Panc1 (cell line): ENCODE results near the gene TNNC2. TPM values are rescaled to one million over a fixed set of nuclear protein-coding genes. Genes with fewer than 3 reads are reported as not detected.

ENCODE experiments used
- ATAC-seq: fragments of 200-7000 bp; cut with Tn5 transposase; 2 replicates; pipeline ENCODE4 v1.9.1; 2020; ENCODE audit warnings: mild to moderate bottlenecking, moderate library complexity
- BruUV-seq: library from RNA; stranded (reverse); fragments of 400-500 nt; replicated peaks from 2 replicates; lab custom pipeline; 2021; lab: Mats Ljungman, UMichigan
- CTCF ChIA-PET: fragments of 300-600 bp; sonication (Branson Sonifier 250); formaldehyde crosslinking; loops from one replicate; lab custom pipeline; 2022; ENCODE audit warnings: antibody characterized with exemption; lab: Charles Lee
- POLR2A ChIA-PET: fragments of 300-600 bp; sonication (Branson Sonifier 250); formaldehyde crosslinking; loops from one replicate; lab custom pipeline; 2022; ENCODE audit warnings: antibody characterized with exemption; lab: Charles Lee
- DNase-seq: peaks from one replicate; pipeline ENCODE4 v3.0.0-alpha.2; 2010; ENCODE audit warnings: low read depth, low spot score
- H3K27ac ChIP-seq: 2 replicates; pipeline ENCODE4 v1.5.1; 2011; ENCODE audit warnings: mild to moderate bottlenecking, low read length, inconsistent platforms
- H3K27me3 ChIP-seq: fragments of 200-500 bp; sonication (Bioruptor generic); 2 replicates; pipeline ENCODE4 v1.6.0; 2014; ENCODE audit warnings: low read length, inconsistent platforms; ENCODE audit not compliant: control insufficient read depth, insufficient read depth
- H3K36me3 ChIP-seq: fragments of 200-500 bp; sonication (Bioruptor generic); 2 replicates; pipeline ENCODE4 v1.5.1; 2014; ENCODE audit warnings: inconsistent platforms, mild to moderate bottlenecking, low read length, moderate library complexity; ENCODE audit not compliant: control insufficient read depth, insufficient read depth
- H3K4me1 ChIP-seq: 2 replicates; pipeline ENCODE4 v1.5.1; 2011; ENCODE audit warnings: inconsistent platforms, mild to moderate bottlenecking, low read length, moderate library complexity; ENCODE audit not compliant: control insufficient read depth, insufficient read depth
- H3K4me3 ChIP-seq, 2 experiments: 2 replicates each; pipeline ENCODE4 v1.5.1; 2011 to 2012; ENCODE audit warnings: low read depth in 2 of 2, low read length in 2 of 2, mild to moderate bottlenecking in 2 of 2, inconsistent platforms in 1 of 2, moderate library complexity in 1 of 2
- H3K9me3 ChIP-seq: fragments of 200-500 bp; sonication (Bioruptor generic); 2 replicates; pipeline ENCODE4 v1.5.1; 2014; ENCODE audit warnings: low read depth, mild to moderate bottlenecking, inconsistent platforms, low read length, moderate library complexity; ENCODE audit not compliant: control insufficient read depth, insufficient read depth
- CTCF ChIP-seq: fragments of 450-650 bp; IDR thresholded peaks from 2 replicates; pipeline ENCODE4 v1.5.1; 2017; ENCODE audit warnings: mild to moderate bottlenecking
- POLR2AphosphoS5 ChIP-seq: IDR thresholded peaks from 2 replicates; pipeline ENCODE4 v1.6.1; 2012; ENCODE audit warnings: mild to moderate bottlenecking, low read depth, low read length, moderate library complexity
- REST ChIP-seq, 2 experiments: IDR thresholded peaks; 2 replicates each; pipeline ENCODE4 v1.6.1; 2011 to 2012; ENCODE audit warnings: low read depth in 2 of 2, control low read depth in 1 of 2, low read length in 1 of 2, mild to moderate bottlenecking in 1 of 2, moderate library complexity in 1 of 2; ENCODE audit not compliant: insufficient read depth in 1 of 2
- SIN3A ChIP-seq: IDR thresholded peaks from 2 replicates; pipeline ENCODE4 v1.6.1; 2012; ENCODE audit warnings: low read depth, mild to moderate bottlenecking, low read length, moderate library complexity, borderline replicate concordance; ENCODE audit not compliant: insufficient read depth
- TCF7L2 ChIP-seq: IDR thresholded peaks from 2 replicates; pipeline ENCODE4 v1.6.1; 2011; ENCODE audit warnings: mild to moderate bottlenecking, low read depth, low read length, inconsistent platforms
- in situ Hi-C: cut with HindIII; loops from 2 replicates; pipeline ENCODE4 v1.10.0; 2016; ENCODE audit warnings: low sequenced_read_pairs, low pct_unique_long_range_greater_than_20kb
- intact Hi-C: fragments of 100-400 bp; cut with micrococcal nuclease; formaldehyde crosslinking; loops from one replicate; pipeline ENCODE4 v1.10.0; 2022; ENCODE audit not compliant: unreplicated experiment
- total RNA-seq: library from RNA; stranded (reverse); gene quantifications from one replicate; pipeline ENCODE4 v1.2.1, GENCODE V29; 2021; ENCODE audit not compliant: unreplicated experiment

TNNC2 gene
- total RNA-seq, 1 experiment from 2014 or later = 0.26 TPM

- H3K4me1 ChIP-seq = peaks cover 44% of the 10 kb centered on the region
- no peaks in the 10 kb centered on the region for H3K9me3 ChIP-seq
- POLR2A ChIA-PET = interaction anchor here (0.6 kb wide), 1 partner anchor 9 kb away, joined by 4 read pairs; the partner anchor contains the start of genes DNTTIP1 and WFDC3
- no peak for DNase-seq
- in situ Hi-C loops = no loop called here
- peak overlapping the region; percentile 8 for H3K27ac ChIP-seq
- intact Hi-C loops = no loop called here
- no peaks in the 10 kb centered on the region for H3K27me3 ChIP-seq
- BruUV-seq = no TSS peak
- H3K36me3 ChIP-seq = no peaks in the 10 kb centered on the region
- TF ChIP-seq SIN3A = no peak
- CTCF ChIA-PET = no interaction called here
- H3K4me3 ChIP-seq = no peak overlapping the region
- ATAC-seq = no peak
These were observed 44.2 kb downstream of the TNNC2 start for GRCh38 chr20:45782890-45783289.

DNA sequence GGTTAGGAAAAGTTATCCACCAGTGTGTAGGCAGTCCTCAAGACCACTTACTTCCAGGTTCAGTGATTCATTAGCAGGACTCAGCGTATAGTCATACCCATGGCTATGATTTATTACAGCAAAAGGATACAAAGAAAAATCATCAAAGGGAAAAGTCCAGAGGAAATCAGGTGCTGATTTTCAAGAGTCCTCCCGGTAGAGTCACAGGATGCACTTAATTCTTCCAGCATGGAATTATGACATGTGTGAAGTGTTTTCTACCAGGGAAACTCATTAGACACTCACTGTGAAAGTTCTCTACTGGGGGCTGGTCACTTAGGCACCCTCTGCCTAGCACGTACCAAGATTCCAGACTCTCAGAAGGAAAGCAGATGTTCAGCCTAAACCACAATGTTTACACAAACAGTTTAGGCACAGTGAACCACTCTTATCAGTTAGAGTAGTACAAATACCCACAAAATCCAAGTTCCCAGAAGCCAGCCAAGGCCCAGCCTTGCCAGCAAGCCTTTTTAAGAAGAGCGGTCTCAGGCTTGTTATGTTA lies 45.7 kb downstream of the TNNC2 start:
- Histone ChIP-seq H3K27ac (no peak overlapping the region; the same call in 1 of the 2 replicates), H3K9me3 (no peaks in the 10 kb centered on the region), H3K36me3 (no peaks in the 10 kb centered on the region), H3K4me3 (no peak overlapping the region), H3K4me1 (peaks cover 44% of the 10 kb centered on the region), H3K27me3 (no peaks in the 10 kb centered on the region)
- peak; percentile 40 for ATAC-seq
- intact Hi-C loops = no loop called here
- no TSS peak for BruUV-seq
- CTCF ChIA-PET = no interaction called here
- POLR2A ChIA-PET = no interaction called here
- in situ Hi-C loops = no loop called here
- DNase-seq = peak; percentile 90
- TF ChIP-seq POLR2AphosphoS5 (0 out of 2 replicates have a peak, but pooled peaks have one; percentile 28), TCF7L2 (peak; percentile 46; the same call in 1 of the 2 replicates), CTCF (no peak), REST (IDR thresholded peaks at IDR 0.05; ENCODE audit: insufficient read depth in 1 of 2, low read depth in 2 of 2, low read length in 1 of 2) (peak in 1 of 2 experiments; percentile 50; a peak in 1 of 4 replicates)

DNA sequence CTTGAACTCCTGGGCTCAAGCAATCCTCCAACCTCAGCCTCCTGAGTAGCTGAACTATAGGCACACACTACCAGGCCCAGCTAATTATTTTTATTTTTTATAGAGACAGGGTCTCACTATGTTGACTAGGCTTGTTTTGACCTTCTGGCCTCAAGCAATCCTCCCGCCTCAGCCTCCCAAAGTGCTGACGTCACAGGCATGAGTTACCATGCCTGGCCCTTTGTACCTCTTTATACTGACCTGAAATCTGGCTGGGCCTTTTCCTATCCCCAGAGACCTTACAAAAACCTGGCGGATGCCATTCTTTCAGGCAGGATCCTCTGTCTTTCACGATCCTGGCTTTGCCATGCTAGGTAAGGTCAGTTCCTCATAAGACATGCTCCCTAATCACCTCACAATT lies 47.0 kb downstream of the TNNC2 start:
- Histone ChIP-seq H3K36me3 (no peaks in the 10 kb centered on the region), H3K27ac (peak overlapping the region; percentile 57), H3K4me3 (no peak overlapping the region), H3K9me3 (no peaks in the 10 kb centered on the region), H3K27me3 (no peaks in the 10 kb centered on the region), H3K4me1 (peaks cover 44% of the 10 kb centered on the region)
- no peak for TF ChIP-seq CTCF
- no TSS peak for BruUV-seq
- DNase-seq = no peak
- POLR2A ChIA-PET = interaction anchor here (0.6 kb wide), 1 partner anchor 214 kb away, joined by 7 read pairs; no protein-coding TSS in a partner anchor
- no peak for ATAC-seq
- CTCF ChIA-PET = interaction anchor here (0.7 kb wide), 1 partner anchor 335 kb away, joined by 5 read pairs; no protein-coding TSS in a partner anchor
- intact Hi-C loops (no loop called here), in situ Hi-C loops (no loop called here)
